Erythroblast (primary cell): ENCODE measurements around the gene NLK.

Experiments used
- GATA1 ChIP-seq: IDR thresholded peaks from 2 replicates; pipeline ENCODE4 v1.6.1; 2011; ENCODE audit warnings: low read depth, mild to moderate bottlenecking, control low read depth, low read length, moderate library complexity
- POLR2A ChIP-seq: IDR thresholded peaks from 2 replicates; pipeline ENCODE4 v1.6.1; 2011; ENCODE audit warnings: mild to moderate bottlenecking, low read length

DNA sequence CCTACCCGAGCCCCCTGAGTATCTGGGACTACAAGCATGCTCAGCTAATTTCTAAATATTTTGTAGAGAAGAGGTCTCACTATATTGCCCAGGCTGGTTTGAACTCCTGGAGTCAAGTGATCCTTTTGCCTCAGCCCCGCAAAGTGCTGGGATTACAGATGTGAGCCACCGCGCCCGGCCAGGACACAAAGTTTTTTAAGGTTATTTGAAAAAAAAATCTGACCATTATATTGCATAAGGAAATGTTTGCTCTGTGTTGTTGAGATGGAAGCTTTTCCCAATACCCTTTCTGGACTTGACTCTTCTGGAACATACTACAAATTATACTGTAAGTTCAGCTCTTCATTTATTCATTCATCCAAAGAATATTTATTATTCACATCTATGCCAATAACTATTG lies 143.2 kb downstream of the NLK start:
- no peak for TF ChIP-seq POLR2A
- TF ChIP-seq GATA1: no peak
